ENCODE measurements around the gene FAM222B.

FAM222B gene

GRCh38 chr17:28717578-28718332 lies 124.8 kb downstream of the FAM222B start, which contains the start of gene RAB34 (continued):
- TF ChIP-seq, protein P1, sequence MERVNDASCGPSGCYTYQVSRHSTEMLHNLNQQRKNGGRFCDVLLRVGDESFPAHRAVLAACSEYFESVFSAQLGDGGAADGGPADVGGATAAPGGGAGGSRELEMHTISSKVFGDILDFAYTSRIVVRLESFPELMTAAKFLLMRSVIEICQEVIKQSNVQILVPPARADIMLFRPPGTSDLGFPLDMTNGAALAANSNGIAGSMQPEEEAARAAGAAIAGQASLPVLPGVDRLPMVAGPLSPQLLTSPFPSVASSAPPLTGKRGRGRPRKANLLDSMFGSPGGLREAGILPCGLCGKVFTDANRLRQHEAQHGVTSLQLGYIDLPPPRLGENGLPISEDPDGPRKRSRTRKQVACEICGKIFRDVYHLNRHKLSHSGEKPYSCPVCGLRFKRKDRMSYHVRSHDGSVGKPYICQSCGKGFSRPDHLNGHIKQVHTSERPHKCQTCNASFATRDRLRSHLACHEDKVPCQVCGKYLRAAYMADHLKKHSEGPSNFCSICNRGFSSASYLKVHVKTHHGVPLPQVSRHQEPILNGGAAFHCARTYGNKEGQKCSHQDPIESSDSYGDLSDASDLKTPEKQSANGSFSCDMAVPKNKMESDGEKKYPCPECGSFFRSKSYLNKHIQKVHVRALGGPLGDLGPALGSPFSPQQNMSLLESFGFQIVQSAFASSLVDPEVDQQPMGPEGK (tag by site-specific recombination; IDR thresholded peaks at IDR 0.05), result peak; percentile 80
- TF ChIP-seq GFI1B (tag by site-specific recombination; IDR thresholded peaks at IDR 0.05) (no peak), ZNF501 (tag by site-specific recombination; IDR thresholded peaks at IDR 0.05) (no peak), KLF10 (tag by site-specific recombination; IDR thresholded peaks at IDR 0.05) (peak; percentile 67), OVOL3 (tag by site-specific recombination; IDR thresholded peaks at IDR 0.05) (no peak), ZBTB26 (tag by site-specific recombination; optimal IDR thresholded peaks at IDR 0.05) (peak; percentile 45), ZFP69B (tag by site-specific recombination; IDR thresholded peaks at IDR 0.05) (peak; percentile 60), ZFHX2 (tag by site-specific recombination; conservative IDR thresholded peaks at IDR 0.05) (peak; percentile 96), ZNF629 (tag by site-specific recombination; IDR thresholded peaks at IDR 0.05) (peak; percentile 49; the same call in 1 of the 2 replicates), MZF1 (tag by site-specific recombination; IDR thresholded peaks at IDR 0.05; ENCODE audit: borderline replicate concordance) (no peak), ZNF169 (tag by site-specific recombination; IDR thresholded peaks at IDR 0.05) (no peak), GLI4 (tag by site-specific recombination; IDR thresholded peaks at IDR 0.05) (no peak), ZBTB17 (tag by site-specific recombination; IDR thresholded peaks at IDR 0.05) (peak; percentile 85; the same call in 1 of the 2 replicates), SP2 (tag by site-specific recombination; IDR thresholded peaks at IDR 0.05) (peak; percentile 66), BCL11A (tag by site-specific recombination; IDR thresholded peaks at IDR 0.05; ENCODE audit: low read depth) (peak; percentile 86), ZNF133 (tag by site-specific recombination; IDR thresholded peaks at IDR 0.05) (no peak), ZNF626 (tag by site-specific recombination; IDR thresholded peaks at IDR 0.05) (no peak), ZSCAN18 (tag by site-specific recombination; IDR thresholded peaks at IDR 0.05) (no peak)
- TF ChIP-seq, protein P2, sequence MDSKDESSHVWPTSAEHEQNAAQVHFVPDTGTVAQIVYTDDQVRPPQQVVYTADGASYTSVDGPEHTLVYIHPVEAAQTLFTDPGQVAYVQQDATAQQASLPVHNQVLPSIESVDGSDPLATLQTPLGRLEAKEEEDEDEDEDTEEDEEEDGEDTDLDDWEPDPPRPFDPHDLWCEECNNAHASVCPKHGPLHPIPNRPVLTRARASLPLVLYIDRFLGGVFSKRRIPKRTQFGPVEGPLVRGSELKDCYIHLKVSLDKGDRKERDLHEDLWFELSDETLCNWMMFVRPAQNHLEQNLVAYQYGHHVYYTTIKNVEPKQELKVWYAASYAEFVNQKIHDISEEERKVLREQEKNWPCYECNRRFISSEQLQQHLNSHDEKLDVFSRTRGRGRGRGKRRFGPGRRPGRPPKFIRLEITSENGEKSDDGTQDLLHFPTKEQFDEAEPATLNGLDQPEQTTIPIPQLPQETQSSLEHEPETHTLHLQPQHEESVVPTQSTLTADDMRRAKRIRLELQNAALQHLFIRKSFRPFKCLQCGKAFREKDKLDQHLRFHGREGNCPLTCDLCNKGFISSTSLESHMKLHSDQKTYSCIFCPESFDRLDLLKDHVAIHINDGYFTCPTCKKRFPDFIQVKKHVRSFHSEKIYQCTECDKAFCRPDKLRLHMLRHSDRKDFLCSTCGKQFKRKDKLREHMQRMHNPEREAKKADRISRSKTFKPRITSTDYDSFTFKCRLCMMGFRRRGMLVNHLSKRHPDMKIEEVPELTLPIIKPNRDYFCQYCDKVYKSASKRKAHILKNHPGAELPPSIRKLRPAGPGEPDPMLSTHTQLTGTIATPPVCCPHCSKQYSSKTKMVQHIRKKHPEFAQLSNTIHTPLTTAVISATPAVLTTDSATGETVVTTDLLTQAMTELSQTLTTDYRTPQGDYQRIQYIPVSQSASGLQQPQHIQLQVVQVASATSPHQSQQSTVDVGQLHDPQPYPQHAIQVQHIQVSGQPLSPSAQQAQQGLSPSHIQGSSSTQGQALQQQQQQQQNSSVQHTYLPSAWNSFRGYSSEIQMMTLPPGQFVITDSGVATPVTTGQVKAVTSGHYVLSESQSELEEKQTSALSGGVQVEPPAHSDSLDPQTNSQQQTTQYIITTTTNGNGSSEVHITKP (tag by site-specific recombination; IDR thresholded peaks at IDR 0.05), result peak; percentile 57
- TF ChIP-seq, protein P3, sequence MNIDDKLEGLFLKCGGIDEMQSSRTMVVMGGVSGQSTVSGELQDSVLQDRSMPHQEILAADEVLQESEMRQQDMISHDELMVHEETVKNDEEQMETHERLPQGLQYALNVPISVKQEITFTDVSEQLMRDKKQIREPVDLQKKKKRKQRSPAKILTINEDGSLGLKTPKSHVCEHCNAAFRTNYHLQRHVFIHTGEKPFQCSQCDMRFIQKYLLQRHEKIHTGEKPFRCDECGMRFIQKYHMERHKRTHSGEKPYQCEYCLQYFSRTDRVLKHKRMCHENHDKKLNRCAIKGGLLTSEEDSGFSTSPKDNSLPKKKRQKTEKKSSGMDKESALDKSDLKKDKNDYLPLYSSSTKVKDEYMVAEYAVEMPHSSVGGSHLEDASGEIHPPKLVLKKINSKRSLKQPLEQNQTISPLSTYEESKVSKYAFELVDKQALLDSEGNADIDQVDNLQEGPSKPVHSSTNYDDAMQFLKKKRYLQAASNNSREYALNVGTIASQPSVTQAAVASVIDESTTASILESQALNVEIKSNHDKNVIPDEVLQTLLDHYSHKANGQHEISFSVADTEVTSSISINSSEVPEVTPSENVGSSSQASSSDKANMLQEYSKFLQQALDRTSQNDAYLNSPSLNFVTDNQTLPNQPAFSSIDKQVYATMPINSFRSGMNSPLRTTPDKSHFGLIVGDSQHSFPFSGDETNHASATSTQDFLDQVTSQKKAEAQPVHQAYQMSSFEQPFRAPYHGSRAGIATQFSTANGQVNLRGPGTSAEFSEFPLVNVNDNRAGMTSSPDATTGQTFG (tag by site-specific recombination; IDR thresholded peaks at IDR 0.05; ENCODE audit: borderline replicate concordance), result no peak
- TF ChIP-seq, protein P4, sequence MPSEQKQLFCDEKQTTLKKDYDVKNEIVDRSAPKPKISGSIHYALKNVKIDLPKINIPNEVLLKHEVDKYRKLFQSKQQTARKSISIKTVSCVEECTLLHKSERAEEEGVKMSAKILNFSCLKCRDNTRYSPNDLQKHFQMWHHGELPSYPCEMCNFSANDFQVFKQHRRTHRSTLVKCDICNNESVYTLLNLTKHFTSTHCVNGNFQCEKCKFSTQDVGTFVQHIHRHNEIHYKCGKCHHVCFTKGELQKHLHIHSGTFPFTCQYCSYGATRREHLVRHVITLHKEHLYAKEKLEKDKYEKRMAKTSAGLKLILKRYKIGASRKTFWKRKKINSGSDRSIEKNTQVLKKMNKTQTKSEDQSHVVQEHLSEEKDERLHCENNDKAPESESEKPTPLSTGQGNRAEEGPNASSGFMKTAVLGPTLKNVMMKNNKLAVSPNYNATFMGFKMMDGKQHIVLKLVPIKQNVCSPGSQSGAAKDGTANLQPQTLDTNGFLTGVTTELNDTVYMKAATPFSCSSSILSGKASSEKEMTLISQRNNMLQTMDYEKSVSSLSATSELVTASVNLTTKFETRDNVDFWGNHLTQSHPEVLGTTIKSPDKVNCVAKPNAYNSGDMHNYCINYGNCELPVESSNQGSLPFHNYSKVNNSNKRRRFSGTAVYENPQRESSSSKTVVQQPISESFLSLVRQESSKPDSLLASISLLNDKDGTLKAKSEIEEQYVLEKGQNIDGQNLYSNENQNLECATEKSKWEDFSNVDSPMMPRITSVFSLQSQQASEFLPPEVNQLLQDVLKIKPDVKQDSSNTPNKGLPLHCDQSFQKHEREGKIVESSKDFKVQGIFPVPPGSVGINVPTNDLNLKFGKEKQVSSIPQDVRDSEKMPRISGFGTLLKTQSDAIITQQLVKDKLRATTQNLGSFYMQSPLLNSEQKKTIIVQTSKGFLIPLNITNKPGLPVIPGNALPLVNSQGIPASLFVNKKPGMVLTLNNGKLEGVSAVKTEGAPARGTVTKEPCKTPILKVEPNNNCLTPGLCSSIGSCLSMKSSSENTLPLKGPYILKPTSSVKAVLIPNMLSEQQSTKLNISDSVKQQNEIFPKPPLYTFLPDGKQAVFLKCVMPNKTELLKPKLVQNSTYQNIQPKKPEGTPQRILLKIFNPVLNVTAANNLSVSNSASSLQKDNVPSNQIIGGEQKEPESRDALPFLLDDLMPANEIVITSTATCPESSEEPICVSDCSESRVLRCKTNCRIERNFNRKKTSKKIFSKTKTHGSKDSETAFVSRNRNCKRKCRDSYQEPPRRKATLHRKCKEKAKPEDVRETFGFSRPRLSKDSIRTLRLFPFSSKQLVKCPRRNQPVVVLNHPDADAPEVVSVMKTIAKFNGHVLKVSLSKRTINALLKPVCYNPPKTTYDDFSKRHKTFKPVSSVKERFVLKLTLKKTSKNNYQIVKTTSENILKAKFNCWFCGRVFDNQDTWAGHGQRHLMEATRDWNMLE (tag by site-specific recombination; conservative IDR thresholded peaks at IDR 0.05; ENCODE audit: low read depth), result no peak

Data from HEK293 (cell line).